ENCODE measurements around the gene UNC5B.

The UNC5B gene

DNA sequence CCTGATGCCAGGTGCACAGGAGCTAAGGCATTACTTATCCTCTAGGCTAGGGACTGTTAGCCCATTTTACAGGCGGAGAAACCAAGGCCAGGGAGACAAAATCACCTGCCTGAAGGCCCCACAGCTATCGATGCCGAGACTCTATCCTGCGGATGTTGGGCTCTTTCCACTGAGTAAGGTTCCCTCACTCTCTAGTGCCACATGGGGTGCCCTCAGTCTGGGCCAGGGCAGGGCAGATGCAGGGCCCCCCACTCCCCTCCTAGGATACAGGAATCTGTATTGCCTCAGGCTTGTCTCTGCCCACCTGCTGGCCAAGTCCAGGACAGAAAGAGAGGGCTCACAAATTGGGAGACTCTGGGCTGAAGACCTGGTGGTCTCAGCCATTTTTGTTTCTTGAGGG is 45.7 kb downstream of the UNC5B start:
- TF ChIP-seq SPI1 (IDR thresholded peaks at IDR 0.05; ENCODE audit: borderline replicate concordance, low read depth): no peak
- TF ChIP-seq, protein P1, sequence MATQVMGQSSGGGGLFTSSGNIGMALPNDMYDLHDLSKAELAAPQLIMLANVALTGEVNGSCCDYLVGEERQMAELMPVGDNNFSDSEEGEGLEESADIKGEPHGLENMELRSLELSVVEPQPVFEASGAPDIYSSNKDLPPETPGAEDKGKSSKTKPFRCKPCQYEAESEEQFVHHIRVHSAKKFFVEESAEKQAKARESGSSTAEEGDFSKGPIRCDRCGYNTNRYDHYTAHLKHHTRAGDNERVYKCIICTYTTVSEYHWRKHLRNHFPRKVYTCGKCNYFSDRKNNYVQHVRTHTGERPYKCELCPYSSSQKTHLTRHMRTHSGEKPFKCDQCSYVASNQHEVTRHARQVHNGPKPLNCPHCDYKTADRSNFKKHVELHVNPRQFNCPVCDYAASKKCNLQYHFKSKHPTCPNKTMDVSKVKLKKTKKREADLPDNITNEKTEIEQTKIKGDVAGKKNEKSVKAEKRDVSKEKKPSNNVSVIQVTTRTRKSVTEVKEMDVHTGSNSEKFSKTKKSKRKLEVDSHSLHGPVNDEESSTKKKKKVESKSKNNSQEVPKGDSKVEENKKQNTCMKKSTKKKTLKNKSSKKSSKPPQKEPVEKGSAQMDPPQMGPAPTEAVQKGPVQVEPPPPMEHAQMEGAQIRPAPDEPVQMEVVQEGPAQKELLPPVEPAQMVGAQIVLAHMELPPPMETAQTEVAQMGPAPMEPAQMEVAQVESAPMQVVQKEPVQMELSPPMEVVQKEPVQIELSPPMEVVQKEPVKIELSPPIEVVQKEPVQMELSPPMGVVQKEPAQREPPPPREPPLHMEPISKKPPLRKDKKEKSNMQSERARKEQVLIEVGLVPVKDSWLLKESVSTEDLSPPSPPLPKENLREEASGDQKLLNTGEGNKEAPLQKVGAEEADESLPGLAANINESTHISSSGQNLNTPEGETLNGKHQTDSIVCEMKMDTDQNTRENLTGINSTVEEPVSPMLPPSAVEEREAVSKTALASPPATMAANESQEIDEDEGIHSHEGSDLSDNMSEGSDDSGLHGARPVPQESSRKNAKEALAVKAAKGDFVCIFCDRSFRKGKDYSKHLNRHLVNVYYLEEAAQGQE (IDR thresholded peaks at IDR 0.05; ENCODE audit: insufficient replicate concordance, low read depth): no peak
- TF ChIP-seq GABPA (IDR thresholded peaks at IDR 0.05; ENCODE audit: low read depth): no peak
- no peak for TF ChIP-seq POLR2AphosphoS5 (IDR thresholded peaks at IDR 0.05; ENCODE audit: low read depth)
- TF ChIP-seq, protein P2, sequence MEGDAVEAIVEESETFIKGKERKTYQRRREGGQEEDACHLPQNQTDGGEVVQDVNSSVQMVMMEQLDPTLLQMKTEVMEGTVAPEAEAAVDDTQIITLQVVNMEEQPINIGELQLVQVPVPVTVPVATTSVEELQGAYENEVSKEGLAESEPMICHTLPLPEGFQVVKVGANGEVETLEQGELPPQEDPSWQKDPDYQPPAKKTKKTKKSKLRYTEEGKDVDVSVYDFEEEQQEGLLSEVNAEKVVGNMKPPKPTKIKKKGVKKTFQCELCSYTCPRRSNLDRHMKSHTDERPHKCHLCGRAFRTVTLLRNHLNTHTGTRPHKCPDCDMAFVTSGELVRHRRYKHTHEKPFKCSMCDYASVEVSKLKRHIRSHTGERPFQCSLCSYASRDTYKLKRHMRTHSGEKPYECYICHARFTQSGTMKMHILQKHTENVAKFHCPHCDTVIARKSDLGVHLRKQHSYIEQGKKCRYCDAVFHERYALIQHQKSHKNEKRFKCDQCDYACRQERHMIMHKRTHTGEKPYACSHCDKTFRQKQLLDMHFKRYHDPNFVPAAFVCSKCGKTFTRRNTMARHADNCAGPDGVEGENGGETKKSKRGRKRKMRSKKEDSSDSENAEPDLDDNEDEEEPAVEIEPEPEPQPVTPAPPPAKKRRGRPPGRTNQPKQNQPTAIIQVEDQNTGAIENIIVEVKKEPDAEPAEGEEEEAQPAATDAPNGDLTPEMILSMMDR (IDR thresholded peaks at IDR 0.05; ENCODE audit: insufficient read depth, low read length): no peak

GRCh38 chr10:71258446-71259145 is 46.2 kb downstream of the UNC5B start:
- Histone ChIP-seq H3K4me3 (replicated peaks; ENCODE audit: insufficient read depth, low read length) (no peak overlapping the region), H3K27me3 (ENCODE audit: insufficient read depth, poor library complexity, severe bottlenecking) (no peaks in the 10 kb centered on the region), H3K27ac (replicated peaks) (no peak overlapping the region)
- no peak for DNase-seq (ENCODE audit: low read depth in 1 of 2, low spot score in 1 of 2)
- TF ChIP-seq GABPA (IDR thresholded peaks at IDR 0.05; ENCODE audit: low read depth) (no peak), POLR2AphosphoS5 (IDR thresholded peaks at IDR 0.05; ENCODE audit: low read depth) (no peak), SPI1 (IDR thresholded peaks at IDR 0.05; ENCODE audit: borderline replicate concordance, low read depth) (no peak)
- TF ChIP-seq, protein P1 (IDR thresholded peaks at IDR 0.05; ENCODE audit: insufficient replicate concordance, low read depth): no peak
- TF ChIP-seq, protein P2 (IDR thresholded peaks at IDR 0.05; ENCODE audit: insufficient read depth, low read length): no peak

More for the DNA sequence above, 45.7 kb downstream of the UNC5B start:
- no peak overlapping the region for H3K27ac ChIP-seq (replicated peaks)
- DNase-seq (ENCODE audit: low read depth in 1 of 2, low spot score in 1 of 2): no peak
- H3K27me3 ChIP-seq (ENCODE audit: insufficient read depth, poor library complexity, severe bottlenecking): no peaks in the 10 kb centered on the region
- no peak overlapping the region for H3K4me3 ChIP-seq (replicated peaks; ENCODE audit: insufficient read depth, low read length)

- Histone ChIP-seq H3K4me3 (replicated peaks; ENCODE audit: insufficient read depth, low read length) (no peak overlapping the region), H3K27ac (replicated peaks) (no peak overlapping the region), H3K27me3 (ENCODE audit: insufficient read depth, poor library complexity, severe bottlenecking) (no peaks in the 10 kb centered on the region)
- no peak for DNase-seq (ENCODE audit: low read depth in 1 of 2, low spot score in 1 of 2)
- no peak for TF ChIP-seq SPI1 (IDR thresholded peaks at IDR 0.05; ENCODE audit: borderline replicate concordance, low read depth)
- no peak for TF ChIP-seq POLR2AphosphoS5 (IDR thresholded peaks at IDR 0.05; ENCODE audit: low read depth)
- TF ChIP-seq, protein P2 (IDR thresholded peaks at IDR 0.05; ENCODE audit: insufficient read depth, low read length): no peak
- TF ChIP-seq, protein P1 (IDR thresholded peaks at IDR 0.05; ENCODE audit: insufficient replicate concordance, low read depth): no peak
- no peak for TF ChIP-seq GABPA (IDR thresholded peaks at IDR 0.05; ENCODE audit: low read depth)
These were observed 46.9 kb downstream of the UNC5B start for GRCh38 chr10:71259282-71259681.
